Measurements from ENCODE around the gene ADGRG2.
A peak's percentile ranks its signal among the peaks of the same experiment; 100 is the strongest.
"Not testable (repeated sequence)": the region's sequence is repeated elsewhere in the genome, so short reads cannot be mapped to it uniquely, and the experiment has no call there.

ADGRG2 gene

DNA sequence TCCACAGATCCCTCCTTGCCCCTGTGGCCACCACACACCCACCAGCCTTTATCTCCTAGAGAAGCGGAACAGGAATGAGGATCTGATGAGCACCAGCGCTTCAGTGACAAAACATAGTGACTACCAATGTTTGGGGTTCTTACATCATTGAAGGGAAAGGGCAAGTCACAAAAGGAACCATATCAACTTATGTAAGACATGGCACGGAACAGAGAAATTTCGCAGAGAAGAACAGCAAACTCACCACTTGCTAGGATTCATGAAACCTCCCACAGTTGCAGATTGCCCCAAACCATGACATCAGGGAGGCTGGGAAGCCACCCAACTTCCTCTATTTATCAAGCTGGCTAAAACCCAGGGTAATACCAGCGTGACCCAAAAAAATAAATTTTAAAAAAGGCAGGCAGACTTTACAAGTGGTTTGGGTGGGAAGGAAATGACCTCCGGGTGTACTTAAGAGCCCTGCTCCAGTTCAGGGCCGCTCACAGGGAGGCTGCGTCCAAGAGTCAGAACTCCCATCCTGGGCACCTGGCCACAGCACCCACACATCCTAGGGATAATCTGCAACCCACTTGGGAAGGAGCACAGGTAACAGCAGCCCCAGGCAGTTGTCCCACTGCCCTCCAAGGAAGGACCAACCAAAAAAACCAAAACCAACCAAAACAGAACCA is 36.0 kb downstream of the ADGRG2 start:
- no peak for DNase-seq (ENCODE audit: low spot score)

DNA sequence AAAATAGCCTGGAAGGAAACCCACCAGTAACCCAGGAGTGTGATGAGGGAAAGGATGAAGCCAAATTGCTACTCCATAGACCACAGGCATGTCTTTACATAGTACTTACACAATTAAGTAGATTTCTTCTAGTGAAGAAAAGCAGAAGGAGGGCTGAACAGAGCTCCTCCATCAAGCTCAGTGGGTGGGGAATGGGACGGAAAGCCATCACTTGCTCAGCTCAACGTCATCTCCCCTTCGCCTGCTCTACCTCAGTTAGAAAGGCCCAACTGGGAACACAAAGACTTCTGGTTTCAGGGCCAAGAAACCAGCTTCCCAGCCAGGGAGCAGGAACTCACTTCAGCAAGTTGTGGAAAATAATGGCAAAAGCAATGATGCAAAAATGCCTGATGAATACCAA is 36.6 kb downstream of the ADGRG2 start:
- DNase-seq (ENCODE audit: low spot score): no peak

DNA sequence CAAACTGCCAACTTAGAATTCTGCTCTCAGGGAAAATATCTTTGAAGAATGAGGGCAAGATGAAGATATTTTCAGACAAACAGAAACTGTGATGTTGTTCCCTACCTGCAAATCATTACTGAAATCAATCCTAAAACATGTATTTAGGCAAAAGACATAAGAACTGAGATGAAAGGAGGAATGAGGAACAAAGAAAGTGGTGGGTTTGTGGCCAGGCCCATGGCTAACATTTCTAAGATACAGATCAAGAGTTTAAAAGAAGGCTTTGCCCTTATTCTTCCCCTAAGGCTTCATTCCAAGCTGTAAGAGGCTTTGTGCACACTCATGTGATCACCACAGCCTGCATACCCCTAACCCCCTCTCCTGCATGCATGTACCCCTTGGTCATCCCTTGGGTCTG is 46.5 kb downstream of the ADGRG2 start:
- no peak for DNase-seq (ENCODE audit: low spot score)

DNA sequence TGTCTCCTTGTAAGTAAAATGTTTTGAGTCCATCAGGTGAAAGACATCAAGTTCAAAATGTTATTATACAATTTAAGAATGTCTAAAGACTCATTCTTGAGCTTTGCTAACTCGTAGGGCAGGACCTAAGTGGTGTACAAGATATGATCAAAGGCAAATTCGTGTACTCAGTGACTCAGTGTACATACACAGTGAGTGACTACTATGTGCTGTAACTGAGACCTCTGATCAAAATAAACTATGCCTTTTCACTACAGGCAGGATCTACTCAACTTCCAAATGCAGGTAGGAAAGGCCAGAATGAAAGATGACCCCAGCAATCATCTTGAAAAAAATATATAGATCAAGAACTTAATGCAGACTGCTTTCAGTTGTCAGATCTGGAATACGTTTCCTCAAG is 49.9 kb downstream of the ADGRG2 start:
- DNase-seq (ENCODE audit: low spot score): no peak

DNA sequence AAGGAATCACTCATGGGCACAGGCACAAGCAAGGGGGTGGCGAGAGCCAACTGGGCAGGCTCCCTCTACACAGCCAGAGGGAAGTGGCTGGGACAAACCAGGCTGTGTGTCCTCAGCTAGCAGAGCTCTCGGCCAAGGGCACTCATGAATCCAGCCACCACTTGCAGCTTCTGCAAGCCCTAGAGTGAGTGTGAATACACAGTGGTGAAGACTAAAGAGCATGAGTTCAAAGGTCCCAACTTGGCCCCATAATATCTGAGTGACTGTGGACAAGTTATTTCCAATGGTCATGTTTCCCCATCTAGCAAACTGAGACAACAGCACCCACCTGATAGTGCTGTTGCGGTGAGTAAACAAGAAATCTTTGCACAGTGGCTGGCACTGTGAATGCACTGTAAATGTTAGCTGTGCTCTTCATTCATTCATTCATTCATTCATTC is 51.7 kb downstream of the ADGRG2 start:
- no peak for DNase-seq (ENCODE audit: low spot score)

DNA sequence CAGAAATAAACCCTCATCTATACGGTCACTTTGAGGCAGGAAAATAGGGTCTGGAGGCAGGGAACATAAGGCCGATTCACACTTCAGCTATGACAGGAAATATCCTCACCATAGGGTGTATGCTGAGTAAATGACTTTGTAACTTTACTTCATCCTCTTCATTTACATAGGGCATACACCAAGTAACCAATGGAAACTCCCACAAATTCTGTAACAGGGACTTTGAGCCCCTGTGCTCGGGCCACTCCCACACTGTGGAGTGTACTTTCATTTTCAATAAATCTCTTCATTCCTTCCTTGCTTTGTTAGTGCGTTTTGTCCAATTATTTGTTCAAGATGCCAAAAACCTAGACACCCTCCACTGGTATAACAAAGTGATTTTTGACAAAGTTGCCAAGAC is 55.3 kb downstream of the ADGRG2 start:
- not testable (repeated sequence) for DNase-seq (ENCODE audit: low spot score)

DNA sequence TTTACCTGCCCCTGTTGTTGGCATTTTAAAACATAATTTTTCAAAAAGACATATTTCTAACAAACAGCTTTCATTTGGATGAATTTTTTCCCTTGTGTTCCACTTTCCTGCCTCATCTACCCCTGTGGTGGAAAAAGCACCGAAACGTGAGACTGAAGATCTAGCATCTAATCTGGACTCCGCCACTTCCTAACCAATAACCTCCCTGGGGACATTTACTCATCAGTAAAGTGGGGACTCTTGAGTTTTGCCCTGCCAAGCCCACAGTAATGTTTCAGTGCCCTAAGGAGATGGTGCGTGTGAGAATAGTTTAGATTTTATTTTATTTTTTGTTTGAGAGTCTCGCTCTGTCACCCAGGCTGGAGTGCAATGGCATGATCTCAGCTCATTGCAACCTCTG is 56.7 kb downstream of the ADGRG2 start:
- DNase-seq (ENCODE audit: low spot score): no peak

DNA sequence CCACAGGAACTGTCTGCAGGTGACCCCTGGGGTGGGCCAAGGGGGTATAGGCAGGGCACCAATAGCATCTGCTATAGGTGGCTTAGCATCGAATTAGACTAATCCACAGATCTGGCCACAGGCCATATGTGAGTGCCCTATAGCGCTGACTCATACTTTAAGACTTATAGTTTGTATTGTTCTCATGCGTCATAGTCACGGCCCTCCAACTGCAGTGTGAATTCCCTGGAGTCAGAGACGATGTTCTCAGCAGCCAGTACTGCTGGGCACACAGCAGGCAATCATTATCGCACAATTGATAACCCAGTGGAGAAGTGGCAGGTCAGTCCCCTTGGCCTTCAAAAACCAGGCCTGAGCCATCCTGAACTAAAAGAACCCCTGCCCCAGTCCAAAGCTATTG is 58.1 kb downstream of the ADGRG2 start:
- no peak for DNase-seq (ENCODE audit: low spot score)

DNA sequence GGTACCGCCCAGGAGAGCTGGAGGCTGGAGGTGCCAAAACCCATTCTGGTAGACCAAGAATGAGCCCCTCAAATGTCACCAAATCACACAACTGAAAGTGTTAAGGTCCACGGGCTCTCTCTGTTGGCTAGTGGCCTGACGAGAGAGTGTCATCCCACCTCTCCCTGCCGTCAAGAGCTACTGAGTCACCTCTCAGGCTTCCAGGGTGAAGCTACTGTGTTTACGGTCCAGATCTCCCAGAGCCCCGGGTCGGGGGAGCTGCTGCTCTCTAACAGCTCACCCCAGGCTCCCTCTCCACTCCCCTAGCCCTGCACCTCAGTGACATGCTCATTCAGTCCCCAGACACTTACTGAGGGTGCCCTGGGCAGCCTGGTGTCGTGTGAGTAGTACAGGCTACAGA is 59.2 kb downstream of the ADGRG2 start:
- DNase-seq (ENCODE audit: low spot score): peak; percentile 52

DNA sequence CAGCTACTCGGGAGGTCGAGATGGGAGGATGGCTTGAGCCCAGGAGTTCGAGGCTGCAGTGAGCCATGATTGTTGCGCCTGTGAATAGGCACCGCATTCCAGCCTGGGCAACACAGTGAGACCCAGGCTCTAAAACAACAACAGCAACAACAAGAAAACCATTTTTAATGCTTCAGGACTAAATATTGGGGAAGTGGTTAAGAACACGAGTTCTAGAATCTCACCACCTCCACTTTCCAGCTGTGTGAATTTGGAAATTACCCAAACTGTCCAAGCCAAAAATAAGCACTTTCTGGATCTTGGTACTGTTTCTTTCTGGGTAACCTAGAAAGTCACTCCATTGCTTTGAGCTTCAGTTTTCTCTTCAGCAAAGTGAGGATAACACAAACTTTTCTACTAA is 63.2 kb downstream of the ADGRG2 start:
- no peak for DNase-seq (ENCODE audit: low spot score)

DNA sequence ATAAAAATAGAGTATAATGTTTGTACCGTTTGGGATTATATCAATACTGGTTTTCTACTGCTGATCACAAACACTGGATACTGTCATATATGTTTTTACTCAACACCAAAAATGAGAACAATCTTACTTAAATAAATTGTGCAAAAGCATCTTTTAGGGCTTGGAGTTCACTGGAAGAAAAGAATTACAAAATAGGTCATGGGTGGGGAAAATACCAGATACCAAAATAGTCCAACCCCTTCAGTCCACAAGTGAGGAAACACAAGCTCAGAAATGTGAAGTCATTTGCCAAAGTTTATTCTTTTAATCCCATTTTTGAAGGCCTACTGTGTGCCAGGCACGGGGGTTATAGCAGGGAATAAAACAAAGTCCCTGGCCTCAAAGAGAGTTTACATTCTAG is 64.4 kb downstream of the ADGRG2 start:
- no peak for DNase-seq (ENCODE audit: low spot score)

DNA sequence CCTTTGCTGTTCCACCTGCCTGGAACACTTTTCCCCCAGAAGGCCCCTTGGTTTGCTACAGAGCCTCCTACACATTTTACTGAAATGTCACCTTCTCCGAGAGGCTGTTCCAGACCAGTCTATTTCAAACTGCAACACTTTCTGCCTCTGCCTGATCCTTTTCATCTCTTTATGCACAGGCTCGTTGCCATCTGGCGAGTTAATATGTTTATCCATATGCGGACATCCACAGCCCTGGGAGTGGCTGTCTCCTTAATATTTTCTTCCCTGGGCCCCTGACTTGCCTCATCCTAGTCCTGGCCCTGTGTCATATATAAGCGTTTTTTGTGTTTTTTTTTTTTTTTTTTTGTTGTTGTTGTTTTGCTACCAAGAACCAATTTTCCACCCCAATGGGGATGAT is 73.2 kb downstream of the ADGRG2 start:
- no peak for DNase-seq (ENCODE audit: low spot score)

DNA sequence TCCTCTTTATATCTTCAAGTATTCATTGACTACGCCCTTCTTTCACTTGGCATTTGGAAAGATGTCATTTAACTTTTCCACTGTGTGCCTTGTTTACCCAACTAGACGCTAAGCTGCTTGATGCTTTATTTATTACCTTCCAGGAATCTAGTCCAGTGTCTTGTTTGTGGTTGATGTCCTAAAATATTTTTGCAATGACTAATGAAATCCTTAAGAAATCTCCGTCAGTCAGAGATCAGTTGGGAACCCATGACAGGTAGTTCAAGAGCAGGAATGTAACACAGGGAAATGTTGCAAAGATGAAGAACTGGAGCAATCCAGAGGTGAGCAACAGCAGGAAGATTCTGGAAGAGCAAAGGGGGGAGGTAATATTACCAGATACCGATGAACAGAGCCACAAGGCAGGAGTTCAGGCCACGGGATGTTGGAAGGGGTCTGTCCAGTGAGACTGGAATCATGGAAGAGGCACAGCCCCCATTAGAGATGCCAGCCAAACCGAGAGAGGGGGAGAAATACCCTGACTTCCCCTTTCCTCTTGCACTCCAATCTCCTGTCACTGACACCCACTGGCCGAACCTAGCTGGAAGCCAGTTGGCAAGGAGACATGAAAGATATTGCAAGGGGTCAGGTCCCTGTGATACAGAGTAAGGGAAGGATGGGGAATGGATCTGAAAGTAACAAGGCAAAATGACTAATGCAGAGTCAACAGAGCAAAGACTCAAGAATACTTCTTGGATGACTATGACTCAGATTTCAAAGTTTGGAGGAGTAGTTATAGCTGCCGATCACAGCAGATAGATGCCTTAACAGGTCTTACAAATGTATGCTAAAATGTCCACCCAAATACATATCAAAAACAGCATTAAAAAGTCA is 75.7 kb downstream of the ADGRG2 start:
- peak; percentile 21 for DNase-seq (ENCODE audit: low spot score)

DNA sequence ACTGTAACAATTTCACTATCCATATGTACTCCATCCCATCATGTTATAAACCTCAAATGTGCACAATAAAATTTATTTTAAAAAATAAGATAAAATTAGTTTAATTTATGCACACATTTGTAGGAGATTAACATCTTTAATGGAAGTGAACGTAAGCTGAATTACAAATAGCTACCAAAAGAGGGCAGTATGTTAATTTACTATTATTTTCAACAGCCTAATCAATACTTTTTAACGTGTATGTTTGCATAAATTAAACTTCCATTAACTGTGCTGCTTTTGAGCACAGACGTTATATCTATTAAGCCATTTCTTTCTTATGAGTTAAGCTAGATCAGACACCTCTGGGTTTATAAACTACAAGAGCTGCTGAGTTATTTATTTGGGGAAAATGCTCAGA is 81.9 kb downstream of the ADGRG2 start:
- DNase-seq (ENCODE audit: low spot score): no peak

DNA sequence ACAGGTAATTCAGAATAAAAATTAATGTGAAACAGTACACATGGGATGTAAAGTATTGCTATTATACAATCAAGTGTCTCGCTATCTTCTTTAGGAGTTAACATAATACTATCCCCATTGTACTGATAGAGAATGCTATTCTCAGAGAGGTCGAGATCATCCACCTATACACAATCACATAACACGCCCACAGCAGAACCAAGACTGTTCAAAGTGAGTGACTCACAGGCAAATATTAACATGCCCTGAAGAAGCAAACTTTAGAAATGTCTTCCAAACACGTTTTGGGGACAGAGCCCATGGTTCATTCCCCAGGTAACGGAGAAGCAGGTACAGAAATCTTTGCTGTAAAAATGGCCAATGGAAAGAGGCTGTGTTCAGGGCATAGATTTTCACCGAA is 88.2 kb downstream of the ADGRG2 start:
- no peak for DNase-seq (ENCODE audit: low spot score)

DNA sequence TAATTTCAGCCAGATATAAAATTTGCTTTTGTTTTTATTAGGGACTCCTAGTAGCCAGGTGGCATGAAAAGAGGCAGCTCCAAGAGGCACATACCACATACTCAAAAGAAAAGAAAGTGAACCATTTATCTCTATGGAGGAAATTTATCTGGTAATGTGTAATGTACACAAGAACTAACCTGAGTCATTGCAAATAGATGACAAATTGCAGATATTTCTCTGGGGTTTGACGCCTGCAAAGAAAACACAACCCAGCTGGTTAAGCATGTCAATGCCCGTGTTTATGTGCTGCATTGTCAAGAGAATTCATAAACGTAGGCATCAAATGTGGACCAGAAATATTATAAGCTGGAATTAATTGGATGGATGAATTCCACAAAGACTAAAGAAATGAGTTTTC is 91.5 kb downstream of the ADGRG2 start:
- no peak for DNase-seq (ENCODE audit: low spot score)

DNA sequence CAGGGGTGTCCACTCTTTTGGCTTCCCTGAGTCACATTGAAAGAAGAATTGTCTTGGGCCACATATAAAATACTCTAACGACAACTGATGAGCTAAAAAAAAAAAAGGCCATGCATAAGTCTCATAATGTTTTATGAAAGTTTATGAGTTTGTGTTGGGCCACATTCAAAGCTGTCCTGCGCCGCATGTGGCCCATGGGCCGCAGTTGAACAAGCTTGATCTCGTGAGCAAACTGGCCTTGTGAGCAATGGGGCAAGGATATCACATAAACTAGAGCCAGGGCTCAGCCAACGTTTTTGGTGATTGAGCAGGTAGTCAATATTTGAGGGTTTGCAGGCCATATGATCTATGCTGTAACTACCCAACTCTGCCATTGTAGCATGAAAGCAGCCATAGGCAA is 93.7 kb downstream of the ADGRG2 start:
- DNase-seq (ENCODE audit: low spot score): no peak

DNA sequence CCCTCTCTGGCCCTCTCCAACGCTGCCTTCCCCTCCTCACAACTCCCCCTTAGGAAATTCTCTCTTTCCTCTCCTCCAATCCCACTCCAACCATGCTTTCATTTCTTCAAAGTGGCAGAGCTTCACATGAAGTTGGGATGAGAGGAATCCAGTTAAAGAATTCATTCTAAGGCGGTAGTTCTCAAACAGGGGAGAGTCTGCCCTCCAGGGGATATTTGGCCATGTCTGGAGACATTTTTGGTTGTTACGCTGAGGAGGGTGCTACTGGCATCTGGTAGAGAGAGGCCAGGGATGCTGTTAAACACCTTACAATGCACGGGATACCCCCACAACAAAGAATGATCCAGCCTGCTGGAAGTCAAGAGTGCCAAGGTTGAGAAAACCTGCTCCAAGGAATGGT is 97.9 kb downstream of the ADGRG2 start:
- DNase-seq (ENCODE audit: low spot score): no peak

DNA sequence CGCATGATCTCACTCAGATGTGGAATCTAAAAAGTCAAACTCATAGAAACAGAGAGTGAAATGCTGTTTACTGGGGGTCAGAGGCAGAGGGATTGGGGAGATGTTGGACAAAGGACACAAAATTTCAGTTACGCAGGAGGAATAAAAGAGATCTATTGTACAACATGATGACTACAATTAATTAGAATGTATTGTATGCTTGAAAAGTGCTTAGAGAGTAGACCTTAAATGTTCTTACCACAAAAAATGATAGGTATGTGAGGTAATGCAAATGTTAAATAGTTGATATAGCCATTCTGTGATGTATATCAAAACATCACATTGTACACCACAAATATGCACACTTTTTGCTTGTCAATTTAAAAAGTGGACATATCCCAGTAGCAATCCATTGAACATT is 102.3 kb downstream of the ADGRG2 start:
- DNase-seq (ENCODE audit: low spot score): no peak

DNA sequence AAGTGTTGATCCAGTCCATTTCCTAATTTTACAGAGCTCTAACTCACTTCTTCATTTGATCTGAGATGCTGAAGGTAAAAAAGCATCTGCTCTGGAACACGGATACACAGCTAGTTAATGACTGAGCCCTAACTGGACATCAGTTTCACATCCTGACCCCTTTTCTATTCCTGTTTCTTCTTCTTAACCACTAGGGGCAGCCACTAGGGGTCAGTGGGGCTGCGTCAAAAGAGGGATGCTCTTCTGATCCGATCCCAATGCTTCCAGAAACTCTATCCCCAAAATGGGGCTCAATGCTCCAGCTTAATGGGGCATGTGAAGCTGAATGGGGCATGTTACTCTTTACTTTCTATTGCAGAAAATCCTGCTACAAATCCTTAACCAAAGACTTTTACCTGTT is 105.0 kb downstream of the ADGRG2 start:
- peak; percentile 16 for DNase-seq (ENCODE audit: low spot score)

DNA sequence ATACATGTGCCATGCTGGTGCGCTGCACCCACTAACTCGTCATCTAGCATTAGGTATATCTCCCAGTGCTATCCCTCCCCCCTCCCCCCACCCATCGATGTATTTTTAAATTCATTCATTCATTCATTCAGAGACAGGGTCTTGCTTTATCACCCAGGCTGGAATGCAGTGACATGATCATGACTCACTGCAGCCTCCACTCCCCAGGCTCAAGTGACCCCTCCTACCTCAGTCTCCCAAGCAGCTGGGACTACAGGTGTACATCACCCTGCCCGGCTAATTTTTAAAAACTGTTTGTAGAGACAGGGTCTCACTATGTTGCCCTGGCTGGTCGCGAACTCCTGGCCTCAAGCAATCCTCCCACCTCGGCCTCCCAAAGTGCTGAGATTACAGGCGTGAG is 105.7 kb downstream of the ADGRG2 start:
- DNase-seq (ENCODE audit: low spot score): not testable (repeated sequence)

DNA sequence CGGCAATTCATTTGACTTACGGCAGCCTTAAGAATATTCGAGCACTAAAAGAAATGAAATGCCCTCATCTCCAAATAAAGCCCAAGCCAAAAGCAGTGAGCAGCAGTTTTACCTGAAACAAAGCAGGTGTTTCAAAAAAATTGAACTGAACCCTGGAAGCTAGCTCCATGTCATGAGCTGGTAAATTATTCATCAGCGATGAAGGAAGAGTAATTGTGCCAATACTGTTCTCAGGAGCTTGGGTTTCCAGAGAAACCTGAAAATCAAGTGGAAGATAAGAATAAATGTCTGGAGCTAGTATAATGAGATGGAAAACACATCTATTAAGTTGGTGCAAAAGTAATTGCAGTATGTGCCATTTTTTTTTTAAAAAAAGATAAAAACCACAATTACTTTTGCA is 114.4 kb downstream of the ADGRG2 start:
- DNase-seq (ENCODE audit: low spot score): no peak

DNA sequence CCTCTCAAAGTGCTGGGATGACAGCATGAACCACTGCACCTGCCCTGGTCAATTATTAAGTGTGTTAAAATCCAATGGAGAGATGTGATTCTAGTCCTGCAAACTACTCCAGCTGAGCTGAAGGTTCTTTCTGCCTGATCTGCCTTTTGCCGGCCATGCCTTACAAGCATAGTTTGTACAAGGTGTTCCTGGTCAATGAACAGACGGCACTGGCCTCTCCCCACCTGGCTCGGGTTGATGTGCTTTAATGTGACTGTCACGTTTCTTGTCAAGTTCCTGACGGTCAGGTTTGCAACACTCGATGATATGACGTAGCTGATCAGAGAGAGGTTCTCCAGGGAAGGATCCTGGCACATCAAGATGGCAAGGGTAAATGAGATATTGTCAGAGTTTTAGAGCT is 115.3 kb downstream of the ADGRG2 start:
- no peak for DNase-seq (ENCODE audit: low spot score)

DNA sequence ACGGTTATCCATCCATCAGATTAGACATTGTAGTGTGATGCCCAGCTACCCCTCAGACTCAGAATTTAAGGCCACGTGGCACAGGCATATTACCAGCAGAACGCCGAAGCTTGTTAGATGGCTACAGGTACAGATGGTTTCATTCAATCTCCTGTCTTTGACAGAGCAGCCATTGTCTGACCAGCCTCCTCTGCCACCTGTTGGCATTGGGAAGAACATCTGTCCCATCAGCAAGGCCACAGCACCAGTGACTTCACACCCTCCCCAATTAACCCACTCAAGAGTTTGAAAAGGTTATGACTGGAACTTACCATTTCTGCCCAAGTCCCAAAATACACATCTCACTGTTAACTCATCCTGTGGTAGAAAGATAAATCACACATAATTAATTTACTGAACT is 116.4 kb downstream of the ADGRG2 start:
- no peak for DNase-seq (ENCODE audit: low spot score)

Measured in AG20443 (cell line).